Natural killer cell treated with Interleukin-12 subunit alpha and Interleukin-12 subunit beta and Interleukin-15 and Interleukin-18, amount 100 ng/mL, for 72 hours (primary cell): ENCODE results near the gene CRYBG1. TPM values are rescaled to one million over a fixed set of nuclear protein-coding genes. Genes with fewer than 3 reads are reported as not detected.

ENCODE experiments used
- ATAC-seq, 2 donors: fragments of 150-1000 bp; cut with Tn5 transposase in 1 of 2; sonication (Bioruptor Pico), chemical (Tn5 transposase) in 1 of 2; 2 replicates each; pipeline ENCODE4 v1.10.0; 2021
- DNase-seq: peaks from one replicate; pipeline ENCODE4 v3.0.0; 2022; ENCODE audit warnings: low spot score
- H3K27ac Mint-ChIP-seq, 2 donors: 1 replicate in 1 of 2; 2 replicates in 1 of 2; pipeline ENCODE4 v1.8.0; 2022; ENCODE audit warnings: mixed read lengths in 2 of 2, mild to moderate bottlenecking in 1 of 2, moderate library complexity in 1 of 2
- H3K27me3 Mint-ChIP-seq, 2 donors: 1 replicate in 1 of 2; 2 replicates in 1 of 2; pipeline ENCODE4 v1.8.0; 2022; ENCODE audit warnings: mixed read lengths in 2 of 2
- H3K36me3 Mint-ChIP-seq: one replicate; pipeline ENCODE4 v1.8.0; 2022; ENCODE audit warnings: mixed read lengths
- H3K4me1 Mint-ChIP-seq, 2 donors: 1 replicate in 1 of 2; 2 replicates in 1 of 2; pipeline ENCODE4 v1.8.0; 2022; ENCODE audit warnings: low read depth in 2 of 2, mixed read lengths in 2 of 2, mild to moderate bottlenecking in 1 of 2
- H3K4me3 Mint-ChIP-seq: one replicate; pipeline ENCODE4 v1.8.0; 2022; ENCODE audit warnings: mixed read lengths
- H3K9me3 Mint-ChIP-seq: 2 replicates; pipeline ENCODE4 v1.8.0; 2022; ENCODE audit warnings: mixed read lengths
- total RNA-seq, 2 donors: library from RNA; stranded (reverse); gene quantifications; one replicate each; pipeline ENCODE4 v1.2.3, GENCODE V29; 2022

Gene CRYBG1
- total RNA-seq, 2 donors from 2014 or later = 5.8 to 17.0 TPM

DNA sequence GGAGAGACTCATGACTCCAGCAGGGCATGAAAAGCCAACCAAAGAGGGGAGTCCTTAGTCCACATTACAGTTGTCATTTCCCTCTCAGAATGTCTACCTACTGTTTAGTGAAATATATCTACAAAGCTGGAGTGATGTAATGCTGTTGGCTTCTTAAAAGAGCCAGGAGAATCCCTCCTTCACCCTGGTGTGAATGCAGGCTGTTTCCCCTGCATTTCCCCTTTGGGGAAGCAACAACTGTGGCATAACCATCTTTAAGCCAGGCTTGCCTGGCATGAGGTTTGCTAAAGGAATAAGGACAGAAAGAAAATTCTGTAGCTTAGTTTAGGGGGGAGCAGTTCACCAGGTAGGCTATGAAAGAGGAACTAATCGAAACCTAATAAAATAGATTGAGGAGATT lies 129.5 kb downstream of the CRYBG1 start:
- H3K9me3 Mint-ChIP-seq = no peaks in the 10 kb centered on the region
- no peaks in the 10 kb centered on the region for H3K36me3 Mint-ChIP-seq
- no peak overlapping the region for H3K4me3 Mint-ChIP-seq
- DNase-seq (no peak), ATAC-seq (no peak)
- no peaks in the 10 kb centered on the region for H3K4me1 Mint-ChIP-seq
- H3K27me3 Mint-ChIP-seq = peaks cover 13 to 21% of the 10 kb centered on the region in 2 donors
- H3K27ac Mint-ChIP-seq = no peak overlapping the region

DNA sequence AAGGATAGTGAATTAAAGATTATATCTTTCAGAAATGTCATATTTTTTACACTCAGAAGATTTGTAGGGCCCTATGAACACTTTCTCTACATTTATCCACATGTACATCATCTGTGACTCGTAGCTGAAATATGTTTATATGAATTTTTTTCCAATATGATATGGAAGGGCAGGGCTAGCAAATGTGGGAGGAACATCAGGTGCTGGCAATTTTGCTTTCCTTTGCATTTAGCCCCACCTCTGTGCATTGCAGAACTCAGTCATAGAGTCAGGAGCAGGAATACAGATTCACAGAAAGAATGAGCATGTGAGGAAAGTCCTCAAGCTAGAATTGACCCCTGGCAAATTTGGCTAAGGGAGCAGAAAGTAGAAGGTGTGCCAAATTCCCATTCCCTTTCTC lies 129.9 kb downstream of the CRYBG1 start:
- Mint-ChIP-seq H3K4me1 (no peaks in the 10 kb centered on the region), H3K27ac (no peak overlapping the region), H3K27me3 (peaks cover 13 to 22% of the 10 kb centered on the region in 2 donors), H3K9me3 (no peaks in the 10 kb centered on the region), H3K36me3 (no peaks in the 10 kb centered on the region), H3K4me3 (no peak overlapping the region)
- DNase-seq (no peak), ATAC-seq (no peak)

DNA sequence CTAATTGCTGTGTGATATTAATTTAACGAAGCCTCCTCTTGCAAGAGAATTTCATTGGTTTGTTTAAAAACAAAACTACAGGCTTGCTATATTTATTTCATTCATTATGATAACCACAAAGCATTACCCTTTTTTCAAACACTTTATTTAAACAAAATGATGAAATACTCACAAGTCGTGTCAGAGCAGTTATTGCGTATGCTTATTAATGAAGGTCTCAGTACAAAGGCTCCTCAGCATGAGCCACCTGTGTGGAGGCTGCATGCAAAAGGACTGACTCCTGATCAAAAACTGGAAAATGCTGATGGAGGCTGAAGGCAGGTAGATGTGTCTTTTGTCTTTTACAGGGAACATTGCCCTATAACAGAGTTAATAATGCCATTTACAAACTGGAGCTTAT lies 130.5 kb downstream of the CRYBG1 start:
- H3K27ac Mint-ChIP-seq = no peak overlapping the region
- no peaks in the 10 kb centered on the region for H3K9me3 Mint-ChIP-seq
- H3K4me3 Mint-ChIP-seq = no peak overlapping the region
- no peaks in the 10 kb centered on the region for H3K4me1 Mint-ChIP-seq
- H3K27me3 Mint-ChIP-seq = peaks cover 13 to 22% of the 10 kb centered on the region in 2 donors
- DNase-seq (no peak), ATAC-seq (no peak)
- no peaks in the 10 kb centered on the region for H3K36me3 Mint-ChIP-seq

DNA sequence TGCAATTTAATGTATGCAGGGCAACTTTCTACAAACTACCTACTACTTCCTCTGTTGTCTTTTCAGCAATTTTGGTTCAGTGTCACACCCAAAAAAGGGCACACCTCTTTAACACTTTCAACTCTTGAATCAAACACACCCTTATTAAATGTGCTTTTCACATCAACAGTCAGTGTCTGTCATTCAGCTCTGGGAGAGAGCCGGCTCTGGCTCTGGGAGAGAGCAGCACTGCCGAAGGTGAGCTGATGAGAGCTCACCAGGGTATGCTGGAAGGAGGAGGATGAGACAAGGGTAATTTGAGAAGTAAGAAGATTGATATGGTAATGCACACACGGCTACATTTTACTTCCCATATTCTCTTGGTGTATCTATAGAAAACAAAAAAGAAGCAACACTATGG lies 134.5 kb downstream of the CRYBG1 start:
- no peak overlapping the region for H3K4me3 Mint-ChIP-seq
- no peaks in the 10 kb centered on the region for H3K4me1 Mint-ChIP-seq
- peaks cover 13 to 17% of the 10 kb centered on the region in 2 donors for H3K27me3 Mint-ChIP-seq
- H3K36me3 Mint-ChIP-seq = no peaks in the 10 kb centered on the region
- ATAC-seq (no peak), DNase-seq (no peak)
- H3K27ac Mint-ChIP-seq = no peak overlapping the region
- no peaks in the 10 kb centered on the region for H3K9me3 Mint-ChIP-seq

DNA sequence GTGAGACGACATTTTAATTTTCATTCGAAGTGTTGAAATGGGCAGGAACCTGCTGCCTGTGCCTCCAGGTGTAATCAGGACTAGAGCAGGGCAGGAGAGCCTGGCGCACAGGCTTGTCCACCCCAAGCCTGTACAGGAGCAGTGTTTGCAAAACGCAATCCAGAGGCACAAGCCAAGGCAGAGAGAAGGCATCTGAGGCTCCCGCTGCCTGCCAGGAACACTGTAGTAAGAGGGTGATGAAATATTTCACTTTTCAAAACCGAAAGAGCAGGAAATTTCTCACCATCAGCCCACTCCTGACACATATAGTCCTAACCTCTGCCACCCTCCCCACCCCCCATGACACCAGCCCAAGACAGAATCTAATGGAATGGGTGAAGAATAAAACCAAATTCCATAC lies 136.3 kb downstream of the CRYBG1 start:
- DNase-seq (no peak), ATAC-seq (no peak)
- no peak overlapping the region for H3K27ac Mint-ChIP-seq
- no peaks in the 10 kb centered on the region for H3K9me3 Mint-ChIP-seq
- H3K27me3 Mint-ChIP-seq = peaks cover 9 to 13% of the 10 kb centered on the region in 2 donors
- no peak overlapping the region for H3K4me3 Mint-ChIP-seq
- H3K4me1 Mint-ChIP-seq = no peaks in the 10 kb centered on the region
- no peaks in the 10 kb centered on the region for H3K36me3 Mint-ChIP-seq

DNA sequence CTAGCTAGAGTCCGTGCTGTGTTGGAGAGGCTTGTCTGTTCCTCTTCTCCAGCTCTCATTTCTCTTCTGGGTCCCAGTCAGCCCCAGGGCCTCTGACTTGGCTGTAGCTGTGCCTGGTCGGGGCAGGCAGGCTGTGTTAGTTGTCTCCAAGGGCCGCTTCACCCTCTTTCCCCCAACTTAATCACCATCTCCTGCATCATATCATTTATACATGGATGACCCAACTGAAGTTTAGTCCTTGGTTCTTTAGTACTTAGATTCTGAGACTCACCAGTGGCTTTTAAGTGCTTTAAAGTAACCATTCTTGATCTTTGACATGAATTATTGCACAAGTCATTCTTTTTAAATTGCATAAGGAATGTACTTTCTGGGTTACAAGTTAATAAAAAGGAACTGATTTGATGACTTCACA lies 141.4 kb downstream of the CRYBG1 start:
- H3K9me3 Mint-ChIP-seq = no peaks in the 10 kb centered on the region
- no peak for ATAC-seq
- no peaks in the 10 kb centered on the region for H3K36me3 Mint-ChIP-seq
- H3K27ac Mint-ChIP-seq = no peak overlapping the region
- no peak for DNase-seq
- no peaks in the 10 kb centered on the region for H3K4me1 Mint-ChIP-seq
- no peaks in the 10 kb centered on the region for H3K27me3 Mint-ChIP-seq
- no peak overlapping the region for H3K4me3 Mint-ChIP-seq

DNA sequence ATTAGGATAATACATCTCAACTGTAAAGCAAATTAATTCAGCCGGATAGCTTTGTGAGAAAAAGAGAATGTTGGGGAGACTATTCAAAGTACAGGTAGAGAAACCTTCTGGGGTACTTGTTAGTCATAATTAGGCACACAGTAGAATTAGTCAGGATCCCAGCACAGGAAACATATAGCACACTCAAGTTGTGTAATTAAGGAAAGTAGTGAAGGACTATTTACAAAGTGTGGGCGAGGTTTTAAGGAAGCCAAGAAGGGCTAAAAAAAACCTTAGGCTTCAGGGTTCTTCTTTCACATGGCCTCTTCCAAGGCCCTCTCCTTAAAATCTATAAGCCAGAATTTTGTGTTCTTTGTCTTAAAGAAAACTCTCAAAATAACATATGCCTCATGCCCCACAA lies 142.0 kb downstream of the CRYBG1 start:
- Mint-ChIP-seq H3K36me3 (no peaks in the 10 kb centered on the region), H3K27ac (no peak overlapping the region), H3K27me3 (peaks cover 0 to 2% of the 10 kb centered on the region in 2 donors), H3K4me1 (no peaks in the 10 kb centered on the region), H3K9me3 (no peaks in the 10 kb centered on the region), H3K4me3 (no peak overlapping the region)
- no peak for DNase-seq
- ATAC-seq = no peak

DNA sequence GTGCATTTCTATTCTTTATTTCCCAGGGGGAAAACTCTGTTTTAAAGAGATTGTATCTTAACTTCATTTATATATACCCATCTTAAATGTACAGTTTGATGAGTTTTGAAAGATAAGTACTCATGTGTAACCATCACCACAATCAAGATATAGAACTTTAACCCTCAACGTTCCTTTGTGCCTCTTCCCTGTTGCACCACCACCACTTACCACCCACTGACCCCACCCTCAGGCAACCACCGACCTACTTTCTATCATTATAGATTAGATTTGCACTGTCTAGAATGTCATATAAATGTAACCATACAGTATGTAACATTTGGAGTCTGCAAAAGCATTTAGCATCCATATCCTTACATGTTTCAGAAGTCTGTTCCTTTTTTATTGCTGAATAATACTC lies 147.8 kb downstream of the CRYBG1 start:
- no peak for DNase-seq
- no peak overlapping the region for H3K4me3 Mint-ChIP-seq
- no peak overlapping the region for H3K27ac Mint-ChIP-seq
- no peak for ATAC-seq
- H3K36me3 Mint-ChIP-seq = no peaks in the 10 kb centered on the region
- H3K9me3 Mint-ChIP-seq = no peaks in the 10 kb centered on the region
- peaks cover 18 to 21% of the 10 kb centered on the region in 2 donors for H3K27me3 Mint-ChIP-seq
- peaks cover 23 to 26% of the 10 kb centered on the region in 2 donors for H3K4me1 Mint-ChIP-seq

DNA sequence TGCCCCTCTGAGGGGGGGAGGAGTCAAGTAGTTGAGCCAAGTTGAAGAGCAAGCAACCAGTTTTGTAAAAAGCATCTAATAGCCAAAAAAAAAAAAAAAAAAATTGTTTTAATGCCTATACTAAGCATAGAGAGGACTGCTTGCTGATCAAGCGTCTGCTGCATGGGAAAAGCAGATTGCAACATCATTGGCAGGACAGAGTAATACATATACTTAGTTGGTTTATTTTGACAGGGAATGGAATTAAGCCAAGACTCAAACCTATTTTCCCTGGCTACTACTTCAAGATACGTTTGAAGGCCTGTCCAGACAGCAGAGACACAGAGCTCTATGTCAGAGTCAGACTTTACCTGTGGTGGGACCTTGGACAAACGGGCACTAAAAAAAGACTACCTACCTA lies 148.3 kb downstream of the CRYBG1 start:
- H3K4me1 Mint-ChIP-seq = peaks cover 23 to 28% of the 10 kb centered on the region in 2 donors
- peaks cover 18 to 21% of the 10 kb centered on the region in 2 donors for H3K27me3 Mint-ChIP-seq
- H3K27ac Mint-ChIP-seq = no peak overlapping the region
- no peaks in the 10 kb centered on the region for H3K36me3 Mint-ChIP-seq
- no peak overlapping the region for H3K4me3 Mint-ChIP-seq
- DNase-seq (no peak), ATAC-seq (no peak)
- no peaks in the 10 kb centered on the region for H3K9me3 Mint-ChIP-seq

DNA sequence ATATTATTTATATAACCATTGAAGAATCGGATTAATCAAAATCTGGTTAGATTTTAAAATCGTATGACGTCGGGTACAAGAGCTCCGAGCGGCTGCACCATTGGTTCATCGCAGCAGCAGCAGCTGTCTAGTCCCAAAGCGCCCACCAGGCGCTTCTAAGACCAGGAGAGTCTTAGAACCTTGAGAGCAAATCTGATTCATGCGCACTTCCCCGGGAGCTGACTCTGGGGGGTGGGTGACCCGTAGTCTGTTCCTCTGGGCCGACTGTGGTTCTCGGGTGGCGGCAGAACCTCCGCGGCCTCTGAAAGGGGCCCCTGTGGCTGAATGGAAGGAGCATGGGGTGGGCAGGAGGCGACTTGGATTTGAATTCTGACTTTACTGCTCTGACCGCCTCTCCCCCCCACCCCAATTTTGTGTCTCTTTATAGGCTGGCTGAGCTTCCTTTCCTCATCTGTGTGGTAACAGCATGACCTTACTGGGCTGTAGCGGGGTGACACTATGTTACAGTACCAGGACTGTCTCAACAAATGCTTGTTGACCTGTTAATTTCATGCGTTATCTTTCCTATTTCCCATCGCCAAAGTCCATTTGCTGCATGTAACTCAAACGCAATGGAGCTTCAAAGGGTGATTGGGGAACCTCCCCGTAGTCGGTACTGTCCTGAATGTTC lies 149.0 kb downstream of the CRYBG1 start:
- no peak for ATAC-seq
- peaks cover 26 to 35% of the 10 kb centered on the region in 2 donors for H3K4me1 Mint-ChIP-seq
- peak overlapping the region in 1 of 2 donors; percentile 53 for H3K27ac Mint-ChIP-seq
- peak overlapping the region; percentile 96 for H3K4me3 Mint-ChIP-seq
- no peaks in the 10 kb centered on the region for H3K9me3 Mint-ChIP-seq
- H3K36me3 Mint-ChIP-seq = no peaks in the 10 kb centered on the region
- peaks cover 18 to 21% of the 10 kb centered on the region in 2 donors for H3K27me3 Mint-ChIP-seq
- no peak for DNase-seq

DNA sequence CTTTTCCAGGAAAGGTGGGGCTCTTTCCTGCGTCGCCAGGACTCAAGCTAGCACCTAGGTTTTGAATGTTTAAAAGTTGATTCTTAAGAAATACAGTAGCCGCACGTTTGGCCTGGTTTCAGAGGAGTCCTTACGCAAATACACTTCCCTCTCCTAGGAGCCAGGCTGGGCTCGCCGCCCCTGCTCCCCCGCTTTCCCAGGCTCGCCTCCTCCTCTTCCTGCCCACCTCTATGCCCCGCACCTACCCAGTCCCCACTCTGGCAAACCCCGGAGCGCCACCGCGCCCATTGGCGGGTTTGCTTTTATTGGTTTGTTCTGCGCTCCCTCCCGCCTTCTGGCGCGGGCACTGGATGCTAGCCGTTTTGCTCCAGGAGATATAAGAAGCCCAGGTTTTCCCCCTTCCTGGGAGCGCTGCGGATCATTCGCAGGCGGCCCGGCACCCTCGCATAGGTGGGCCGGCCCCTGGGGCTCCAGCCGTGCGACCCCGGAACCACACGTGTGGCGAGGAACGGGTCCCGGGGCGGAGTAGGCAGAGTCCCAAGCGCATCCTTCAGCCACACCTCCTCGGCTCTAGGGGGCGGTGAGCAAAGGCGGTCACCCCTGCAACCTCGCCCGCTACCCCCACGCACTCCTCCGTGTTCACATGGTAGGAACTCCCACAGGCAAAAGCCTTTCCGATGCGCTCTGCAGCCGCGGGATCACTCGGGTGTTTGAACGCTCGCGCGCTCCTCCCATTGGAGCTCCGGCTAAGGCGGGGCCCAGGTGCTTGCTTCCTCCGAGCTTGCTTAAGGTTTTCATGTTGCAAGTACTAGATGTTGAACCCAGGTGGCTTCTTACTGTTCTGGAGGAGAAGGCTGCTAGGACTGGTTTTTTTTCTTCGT lies 149.8 kb downstream of the CRYBG1 start:
- Mint-ChIP-seq H3K4me1 (peaks cover 26 to 41% of the 10 kb centered on the region in 2 donors), H3K36me3 (no peaks in the 10 kb centered on the region), H3K4me3 (peak overlapping the region; percentile 96), H3K27me3 (peaks cover 18 to 21% of the 10 kb centered on the region in 2 donors), H3K9me3 (no peaks in the 10 kb centered on the region), H3K27ac (peak overlapping the region; percentile 17 to 64)
- DNase-seq (no peak), ATAC-seq (peak; percentile 68 to 70)

DNA sequence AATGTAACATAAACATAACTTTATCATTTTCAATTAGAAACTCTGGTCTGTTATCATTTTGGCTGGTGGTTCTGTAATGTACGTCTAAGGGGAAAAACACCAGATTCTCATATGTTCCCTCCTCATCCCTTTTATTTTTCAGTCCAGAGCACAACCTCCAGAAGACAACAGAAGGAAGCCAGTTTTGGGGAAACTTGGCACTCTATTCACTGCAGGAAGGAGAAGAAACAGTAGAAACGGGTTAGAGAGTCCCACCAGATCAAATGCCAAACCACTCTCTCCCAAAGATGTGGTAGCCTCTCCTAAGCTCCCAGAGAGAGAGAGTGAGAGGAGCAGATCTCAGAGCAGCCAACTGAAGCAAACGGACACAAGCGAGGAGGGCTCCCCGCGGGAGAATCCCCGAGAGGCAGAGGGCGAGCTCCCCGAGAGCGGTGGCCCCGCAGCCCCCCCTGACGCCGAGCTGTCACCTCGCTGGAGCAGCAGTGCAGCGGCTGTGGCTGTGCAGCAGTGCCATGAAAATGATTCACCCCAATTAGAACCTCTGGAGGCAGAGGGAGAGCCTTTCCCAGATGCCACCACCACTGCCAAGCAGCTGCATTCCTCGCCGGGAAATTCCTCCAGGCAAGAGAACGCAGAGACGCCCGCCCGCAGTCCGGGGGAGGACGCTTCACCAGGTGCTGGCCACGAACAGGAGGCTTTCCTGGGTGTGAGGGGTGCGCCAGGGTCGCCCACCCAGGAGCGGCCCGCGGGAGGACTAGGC lies 151.0 kb downstream of the CRYBG1 start:
- DNase-seq = peak; percentile 68
- H3K4me3 Mint-ChIP-seq = peak overlapping the region; percentile 96
- no peaks in the 10 kb centered on the region for H3K9me3 Mint-ChIP-seq
- no peaks in the 10 kb centered on the region for H3K36me3 Mint-ChIP-seq
- peak overlapping the region; percentile 70 to 81 for H3K27ac Mint-ChIP-seq
- peaks cover 28 to 45% of the 10 kb centered on the region in 2 donors for H3K4me1 Mint-ChIP-seq
- peaks cover 18 to 21% of the 10 kb centered on the region in 2 donors for H3K27me3 Mint-ChIP-seq
- no peak for ATAC-seq

DNA sequence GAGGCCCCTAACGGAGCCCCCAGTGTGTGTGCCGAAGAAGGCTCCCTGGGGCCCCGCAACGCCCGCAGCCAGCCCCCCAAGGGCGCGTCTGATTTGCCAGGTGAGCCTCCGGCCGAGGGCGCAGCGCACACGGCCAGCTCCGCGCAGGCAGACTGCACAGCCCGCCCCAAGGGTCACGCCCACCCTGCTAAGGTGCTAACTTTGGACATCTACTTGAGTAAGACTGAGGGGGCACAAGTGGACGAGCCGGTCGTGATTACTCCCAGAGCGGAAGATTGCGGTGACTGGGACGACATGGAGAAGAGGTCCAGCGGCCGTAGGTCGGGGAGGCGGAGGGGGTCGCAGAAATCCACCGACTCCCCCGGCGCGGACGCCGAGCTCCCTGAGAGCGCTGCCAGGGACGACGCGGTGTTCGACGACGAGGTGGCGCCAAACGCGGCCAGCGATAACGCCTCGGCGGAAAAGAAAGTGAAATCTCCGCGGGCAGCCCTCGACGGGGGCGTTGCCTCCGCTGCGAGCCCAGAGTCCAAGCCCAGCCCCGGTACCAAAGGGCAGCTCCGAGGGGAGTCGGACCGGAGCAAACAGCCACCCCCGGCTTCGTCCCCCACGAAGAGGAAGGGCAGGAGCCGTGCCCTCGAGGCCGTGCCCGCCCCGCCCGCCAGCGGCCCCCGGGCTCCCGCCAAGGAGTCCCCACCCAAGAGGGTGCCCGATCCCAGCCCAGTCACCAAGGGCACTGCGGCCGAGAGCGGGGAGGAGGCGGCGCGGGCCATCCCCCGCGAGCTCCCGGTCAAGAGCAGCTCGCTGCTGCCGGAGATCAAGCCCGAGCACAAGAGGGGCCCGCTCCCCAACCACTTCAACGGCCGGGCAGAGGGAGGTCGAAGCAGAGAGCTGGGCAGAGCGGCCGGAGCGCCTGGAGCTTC lies 151.8 kb downstream of the CRYBG1 start:
- ATAC-seq (peak; percentile 89 to 92), DNase-seq (peak; percentile 84)
- Mint-ChIP-seq H3K4me3 (peak overlapping the region; percentile 96), H3K36me3 (no peaks in the 10 kb centered on the region), H3K27ac (peak overlapping the region; percentile 70 to 81), H3K9me3 (no peaks in the 10 kb centered on the region), H3K4me1 (peaks cover 34 to 49% of the 10 kb centered on the region in 2 donors), H3K27me3 (peaks cover 18% of the 10 kb centered on the region in 2 donors)
